Kidney epithelial cell (primary cell): ENCODE results near the gene LDHAL6A. TPM values are rescaled to one million over a fixed set of nuclear protein-coding genes. Genes with fewer than 3 reads are reported as not detected.

Source experiments
- DNase-seq: peaks from one replicate; pipeline ENCODE4 v3.0.0-alpha.2; 2010; ENCODE audit warnings: low read depth
- H3K27me3 ChIP-seq: 2 replicates; pipeline ENCODE4 v1.6.0; 2011; ENCODE audit warnings: low read length; ENCODE audit not compliant: control insufficient read depth, insufficient read depth
- H3K36me3 ChIP-seq: 2 replicates; pipeline ENCODE4 v1.5.1; 2011; ENCODE audit warnings: low read length; ENCODE audit not compliant: control insufficient read depth, insufficient read depth
- H3K4me3 ChIP-seq: 2 replicates; pipeline ENCODE4 v1.5.1; 2011; ENCODE audit warnings: low read depth, mild to moderate bottlenecking, control low read depth, low read length
- CTCF ChIP-seq: IDR thresholded peaks from 2 replicates; pipeline ENCODE4 v1.5.1; 2011; ENCODE audit warnings: mild to moderate bottlenecking, moderate library complexity, low read length, control low read depth, inconsistent platforms; ENCODE audit not compliant: insufficient read depth, poor library complexity, severe bottlenecking
- total RNA-seq: library from RNA; depleted of rRNA; stranded (reverse); fragments of >200 nt; gene quantifications from 2 replicates; pipeline ENCODE4 v1.2.3, GENCODE V29; 2015

Gene LDHAL6A
- total RNA-seq, 1 donor from 2014 or later, result not detected

- no peak for DNase-seq
- no peak for TF ChIP-seq CTCF
These were observed 28.4 kb upstream of the LDHAL6A start for GRCh38 chr11:18427240-18427639.

GRCh38 chr11:18429332-18429731, 26.3 kb upstream of the LDHAL6A start:
- no peak for DNase-seq
- Histone ChIP-seq H3K27me3 (no peaks in the 10 kb centered on the region), H3K36me3 (no peaks in the 10 kb centered on the region), H3K4me3 (no peak overlapping the region)
- TF ChIP-seq CTCF, result no peak

More at GRCh38 chr11:18427240-18427639, 28.4 kb upstream of the LDHAL6A start:
- Histone ChIP-seq H3K36me3 (no peaks in the 10 kb centered on the region), H3K4me3 (no peak overlapping the region), H3K27me3 (no peaks in the 10 kb centered on the region)

GRCh38 chr11:18438691-18439090, 17.0 kb upstream of the LDHAL6A start:
- no peak for DNase-seq
- no peak for TF ChIP-seq CTCF
- Histone ChIP-seq H3K27me3 (no peaks in the 10 kb centered on the region), H3K36me3 (no peaks in the 10 kb centered on the region), H3K4me3 (no peak overlapping the region)

GRCh38 chr11:18449251-18449650, 6.4 kb upstream of the LDHAL6A start:
- Histone ChIP-seq H3K27me3 (no peaks in the 10 kb centered on the region), H3K36me3 (no peaks in the 10 kb centered on the region), H3K4me3 (no peak overlapping the region)
- no peak for DNase-seq
- no peak for TF ChIP-seq CTCF

GRCh38 chr11:18452927-18453326, 2.7 kb upstream of the LDHAL6A start:
- no peaks in the 10 kb centered on the region for H3K27me3 ChIP-seq
- no peaks in the 10 kb centered on the region for H3K36me3 ChIP-seq
- H3K4me3 ChIP-seq, result no peak overlapping the region
- TF ChIP-seq CTCF, result no peak
- peak; percentile 1 for DNase-seq

- DNase-seq, result no peak
- H3K36me3 ChIP-seq, result no peaks in the 10 kb centered on the region
- no peak overlapping the region for H3K4me3 ChIP-seq
- TF ChIP-seq CTCF, result no peak
- no peaks in the 10 kb centered on the region for H3K27me3 ChIP-seq
These were observed 1.8 kb downstream of the LDHAL6A start for GRCh38 chr11:18457450-18457849.
